ENCODE data around the gene BCL11A.
"Not testable (repeated sequence)": the region's sequence is repeated elsewhere in the genome, so short reads cannot be mapped to it uniquely, and the experiment has no call there.

Gene BCL11A

GRCh38 chr2:60439219-60439974 lies 114.1 kb downstream of the BCL11A start:
- H3K4me3 ChIP-seq (ENCODE audit: low read length), result no peak overlapping the region
- no peak for TF ChIP-seq ZNF274 (IDR thresholded peaks at IDR 0.05; ENCODE audit: low read depth, low read length)

GRCh38 chr2:60438653-60439052 lies 114.8 kb downstream of the BCL11A start:
- TF ChIP-seq ZNF274 (IDR thresholded peaks at IDR 0.05; ENCODE audit: low read depth, low read length), result no peak
- H3K4me3 ChIP-seq (ENCODE audit: low read length), result no peak overlapping the region

GRCh38 chr2:60438131-60438530 lies 115.3 kb downstream of the BCL11A start:
- H3K4me3 ChIP-seq (ENCODE audit: low read length), result no peak overlapping the region
- TF ChIP-seq ZNF274 (IDR thresholded peaks at IDR 0.05; ENCODE audit: low read depth, low read length), result no peak

GRCh38 chr2:60437080-60437696 lies 116.3 kb downstream of the BCL11A start:
- TF ChIP-seq ZNF274 (IDR thresholded peaks at IDR 0.05; ENCODE audit: low read depth, low read length), result no peak
- H3K4me3 ChIP-seq (ENCODE audit: low read length), result no peak overlapping the region

- H3K4me3 ChIP-seq (ENCODE audit: low read length), result no peak overlapping the region
- no peak for TF ChIP-seq ZNF274 (IDR thresholded peaks at IDR 0.05; ENCODE audit: low read depth, low read length)
These were observed 120.3 kb downstream of the BCL11A start for GRCh38 chr2:60433018-60433596.

- TF ChIP-seq ZNF274 (IDR thresholded peaks at IDR 0.05; ENCODE audit: low read depth, low read length), result no peak
- no peak overlapping the region for H3K4me3 ChIP-seq (ENCODE audit: low read length)
These were observed 121.3 kb downstream of the BCL11A start for GRCh38 chr2:60432035-60432601.

- no peak for TF ChIP-seq ZNF274 (IDR thresholded peaks at IDR 0.05; ENCODE audit: low read depth, low read length)
- H3K4me3 ChIP-seq (ENCODE audit: low read length), result no peak overlapping the region
These were observed 123.8 kb downstream of the BCL11A start for GRCh38 chr2:60429681-60430080.

GRCh38 chr2:60426880-60427279 lies 126.6 kb downstream of the BCL11A start:
- TF ChIP-seq ZNF274 (IDR thresholded peaks at IDR 0.05; ENCODE audit: low read depth, low read length), result no peak
- H3K4me3 ChIP-seq (ENCODE audit: low read length), result no peak overlapping the region

- no peak for TF ChIP-seq ZNF274 (IDR thresholded peaks at IDR 0.05; ENCODE audit: low read depth, low read length)
- H3K4me3 ChIP-seq (ENCODE audit: low read length), result no peak overlapping the region
These were observed 127.1 kb downstream of the BCL11A start for GRCh38 chr2:60426341-60426740.

GRCh38 chr2:60424233-60424632 lies 129.2 kb downstream of the BCL11A start:
- no peak for TF ChIP-seq ZNF274 (IDR thresholded peaks at IDR 0.05; ENCODE audit: low read depth, low read length)

GRCh38 chr2:60423505-60423904 lies 129.9 kb downstream of the BCL11A start:
- no peak for TF ChIP-seq ZNF274 (IDR thresholded peaks at IDR 0.05; ENCODE audit: low read depth, low read length)
- no peak overlapping the region for H3K4me3 ChIP-seq (ENCODE audit: low read length)

More at GRCh38 chr2:60424233-60424632, 129.2 kb downstream of the BCL11A start:
- H3K4me3 ChIP-seq (ENCODE audit: low read length), result no peak overlapping the region

GRCh38 chr2:60422826-60423483 lies 130.5 kb downstream of the BCL11A start:
- no peak for TF ChIP-seq ZNF274 (IDR thresholded peaks at IDR 0.05; ENCODE audit: low read depth, low read length)
- H3K4me3 ChIP-seq (ENCODE audit: low read length), result no peak overlapping the region

- not testable (repeated sequence) for H3K4me3 ChIP-seq (ENCODE audit: low read length)
These were observed 136.2 kb downstream of the BCL11A start for GRCh38 chr2:60417210-60417609.

- no peak for TF ChIP-seq ZNF274 (IDR thresholded peaks at IDR 0.05; ENCODE audit: low read depth, low read length)
These were observed 137.0 kb downstream of the BCL11A start for GRCh38 chr2:60416221-60417008.

More at GRCh38 chr2:60416221-60417008, 137.0 kb downstream of the BCL11A start:
- no peak overlapping the region for H3K4me3 ChIP-seq (ENCODE audit: low read length)

Data from GM08714 (cell line).